ENCODE measurements around the gene MPP3.

GRCh38 chr17:43784068-43784467 lies 48.9 kb downstream of the MPP3 start:
- TF ChIP-seq CTCF (conservative IDR thresholded peaks at IDR 0.05; ENCODE audit: low read depth, low read length) (no peak), POLR2A (IDR thresholded peaks at IDR 0.05; ENCODE audit: low read depth, low read length) (no peak), MAFK (IDR thresholded peaks at IDR 0.05; ENCODE audit: low read depth, low read length) (peak; percentile 52), BHLHE40 (IDR thresholded peaks at IDR 0.05; ENCODE audit: low read depth, low read length) (no peak), MXI1 (IDR thresholded peaks at IDR 0.05; ENCODE audit: borderline replicate concordance, low read depth, low read length) (no peak)
